DOHH2 (cell line): ENCODE measurements around the gene NUDT16.

ENCODE experiments used
- CTCF ChIP-seq: fragments of 200-600 bp; sonication (generic); IDR thresholded peaks from one replicate; pipeline ENCODE4 v1.5.1; 2014; ENCODE audit warnings: antibody characterized with exemption, mild to moderate bottlenecking, low read depth, low read length; ENCODE audit not compliant: poor library complexity, severe bottlenecking
- EZH2phosphoT487 ChIP-seq: fragments of 200-600 bp; sonication (generic); IDR thresholded peaks from 2 replicates; pipeline ENCODE4 v1.6.1; 2017; ENCODE audit warnings: borderline replicate concordance, mild to moderate bottlenecking, antibody characterized with exemption, low read length, moderate library complexity, mixed read lengths

- no peak for TF ChIP-seq CTCF
- no peak for TF ChIP-seq EZH2phosphoT487
Measured at GRCh38 chr3:131350506-131350905, 31.1 kb upstream of the NUDT16 start.
